ENCODE measurements around the gene PRDM16. TPM values are rescaled to one million over a fixed set of nuclear protein-coding genes. Genes with fewer than 3 reads are reported as not detected.

Gene PRDM16
- total and polyA plus RNA-seq, 2 of the 13 experiments (the other 11 are each of a cell fraction or from before 2014, with no cell fraction given): 0.15 to 0.81 TPM

DNA sequence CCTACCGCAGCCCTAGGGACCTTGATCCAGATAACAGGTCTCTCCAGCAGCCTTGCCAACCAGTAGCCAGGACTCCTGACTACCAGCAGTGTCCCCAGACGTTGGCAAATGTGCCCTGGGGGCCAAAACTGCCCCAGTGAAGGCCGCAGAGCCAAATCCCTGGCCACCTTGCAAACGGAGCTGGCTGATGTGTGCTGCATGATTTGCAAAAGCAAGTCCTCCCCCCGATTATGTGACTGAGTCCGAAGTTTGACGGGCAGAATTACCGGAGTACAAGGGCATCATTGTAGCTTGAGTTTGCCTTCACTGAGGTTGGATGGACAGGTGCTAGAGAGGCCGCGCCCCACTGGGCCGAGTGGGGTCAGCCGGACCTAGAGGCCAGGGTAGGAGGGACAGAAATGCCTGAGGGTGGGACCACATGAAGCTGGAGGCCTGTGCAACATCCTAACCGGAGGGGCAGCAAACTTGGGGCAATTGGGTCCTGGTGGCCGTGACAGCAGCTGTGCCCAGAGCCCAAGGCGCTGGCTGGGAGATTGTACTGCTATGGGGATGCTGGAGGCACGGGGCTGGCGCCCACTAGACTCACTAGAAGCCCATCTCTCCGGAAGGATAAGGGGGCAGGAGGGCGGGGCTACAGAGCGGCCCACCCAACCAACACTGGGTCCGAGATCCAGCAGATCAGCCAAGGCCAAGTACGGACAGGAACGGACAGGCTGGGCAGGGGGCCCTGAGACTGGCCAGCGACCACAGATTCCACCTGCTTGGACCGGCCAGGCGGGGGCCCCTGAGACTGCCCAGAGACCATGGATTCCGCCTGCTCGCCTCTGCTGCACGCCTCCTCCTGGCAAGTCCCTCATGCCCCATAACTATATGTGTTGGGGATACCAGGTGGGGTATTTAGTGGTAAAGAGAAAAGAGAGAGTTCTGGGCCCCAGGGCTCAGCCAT lies 388.2 kb downstream of the PRDM16 start (continued):
- TF ChIP-seq SSRP1 (CRISPR knock-in tag; IDR thresholded peaks at IDR 0.05) (no peak), ZNF460 (CRISPR knock-in tag; IDR thresholded peaks at IDR 0.05; ENCODE audit: borderline replicate concordance) (no peak; the same call in 1 of the 2 replicates), ZFP90 (CRISPR knock-in tag; IDR thresholded peaks at IDR 0.05; ENCODE audit: borderline replicate concordance) (no peak), SOX13 (IDR thresholded peaks at IDR 0.05) (0 out of 2 replicates have a peak, but pooled peaks have one; percentile 12), SOX13 (CRISPR knock-in tag; conservative IDR thresholded peaks at IDR 0.05 in 1 of 2, IDR thresholded peaks at IDR 0.05 in 1 of 2) (peak in 1 of 2 experiments; percentile 53; a peak in 2 of 4 replicates), ZNF790 (CRISPR knock-in tag; IDR thresholded peaks at IDR 0.05; ENCODE audit: borderline replicate concordance) (no peak), ZBTB1 (CRISPR knock-in tag; IDR thresholded peaks at IDR 0.05; ENCODE audit: borderline replicate concordance) (no peak), ZNF547 (CRISPR knock-in tag; IDR thresholded peaks at IDR 0.05) (no peak; the same call in 1 of the 2 replicates), ZNF777 (CRISPR knock-in tag; IDR thresholded peaks at IDR 0.05) (no peak), DR1 (CRISPR knock-in tag; IDR thresholded peaks at IDR 0.05) (no peak), ZNF234 (CRISPR knock-in tag; conservative IDR thresholded peaks at IDR 0.05) (no peak), ZNF883 (CRISPR knock-in tag; IDR thresholded peaks at IDR 0.05; ENCODE audit: not compliant biosample characterization) (no peak), HOXA3 (CRISPR knock-in tag; IDR thresholded peaks at IDR 0.05) (peak; percentile 52), DPF2 (CRISPR knock-in tag; IDR thresholded peaks at IDR 0.05; ENCODE audit: borderline replicate concordance, low read depth) (no peak; the same call in 1 of the 2 replicates), ZNF780A (CRISPR knock-in tag; IDR thresholded peaks at IDR 0.05) (no peak), HDAC1 (CRISPR knock-in tag; IDR thresholded peaks at IDR 0.05) (peak; percentile 57), ZKSCAN1 (IDR thresholded peaks at IDR 0.05; ENCODE audit: low read length) (no peak), HDAC2 (CRISPR knock-in tag; IDR thresholded peaks at IDR 0.05) (peak; percentile 78), NR2F6 (IDR thresholded peaks at IDR 0.05) (peak; percentile 73), NR2F6 (CRISPR knock-in tag; IDR thresholded peaks at IDR 0.05) (peak; percentile 77), ASH2L (IDR thresholded peaks at IDR 0.05; ENCODE audit: insufficient read length, low read depth, low read length) (peak; percentile 91), ARNT (IDR thresholded peaks at IDR 0.05) (no peak), ZNF615 (CRISPR knock-in tag; IDR thresholded peaks at IDR 0.05; ENCODE audit: borderline replicate concordance) (no peak)
- TF ChIP-seq, protein P1, sequence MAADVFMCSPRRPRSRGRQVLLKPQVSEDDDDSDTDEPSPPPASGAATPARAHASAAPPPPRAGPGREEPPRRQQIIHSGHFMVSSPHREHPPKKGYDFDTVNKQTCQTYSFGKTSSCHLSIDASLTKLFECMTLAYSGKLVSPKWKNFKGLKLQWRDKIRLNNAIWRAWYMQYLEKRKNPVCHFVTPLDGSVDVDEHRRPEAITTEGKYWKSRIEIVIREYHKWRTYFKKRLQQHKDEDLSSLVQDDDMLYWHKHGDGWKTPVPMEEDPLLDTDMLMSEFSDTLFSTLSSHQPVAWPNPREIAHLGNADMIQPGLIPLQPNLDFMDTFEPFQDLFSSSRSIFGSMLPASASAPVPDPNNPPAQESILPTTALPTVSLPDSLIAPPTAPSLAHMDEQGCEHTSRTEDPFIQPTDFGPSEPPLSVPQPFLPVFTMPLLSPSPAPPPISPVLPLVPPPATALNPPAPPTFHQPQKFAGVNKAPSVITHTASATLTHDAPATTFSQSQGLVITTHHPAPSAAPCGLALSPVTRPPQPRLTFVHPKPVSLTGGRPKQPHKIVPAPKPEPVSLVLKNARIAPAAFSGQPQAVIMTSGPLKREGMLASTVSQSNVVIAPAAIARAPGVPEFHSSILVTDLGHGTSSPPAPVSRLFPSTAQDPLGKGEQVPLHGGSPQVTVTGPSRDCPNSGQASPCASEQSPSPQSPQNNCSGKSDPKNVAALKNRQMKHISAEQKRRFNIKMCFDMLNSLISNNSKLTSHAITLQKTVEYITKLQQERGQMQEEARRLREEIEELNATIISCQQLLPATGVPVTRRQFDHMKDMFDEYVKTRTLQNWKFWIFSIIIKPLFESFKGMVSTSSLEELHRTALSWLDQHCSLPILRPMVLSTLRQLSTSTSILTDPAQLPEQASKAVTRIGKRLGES (CRISPR knock-in tag; IDR thresholded peaks at IDR 0.05; ENCODE audit: borderline replicate concordance): no peak
- TF ChIP-seq, protein P2, sequence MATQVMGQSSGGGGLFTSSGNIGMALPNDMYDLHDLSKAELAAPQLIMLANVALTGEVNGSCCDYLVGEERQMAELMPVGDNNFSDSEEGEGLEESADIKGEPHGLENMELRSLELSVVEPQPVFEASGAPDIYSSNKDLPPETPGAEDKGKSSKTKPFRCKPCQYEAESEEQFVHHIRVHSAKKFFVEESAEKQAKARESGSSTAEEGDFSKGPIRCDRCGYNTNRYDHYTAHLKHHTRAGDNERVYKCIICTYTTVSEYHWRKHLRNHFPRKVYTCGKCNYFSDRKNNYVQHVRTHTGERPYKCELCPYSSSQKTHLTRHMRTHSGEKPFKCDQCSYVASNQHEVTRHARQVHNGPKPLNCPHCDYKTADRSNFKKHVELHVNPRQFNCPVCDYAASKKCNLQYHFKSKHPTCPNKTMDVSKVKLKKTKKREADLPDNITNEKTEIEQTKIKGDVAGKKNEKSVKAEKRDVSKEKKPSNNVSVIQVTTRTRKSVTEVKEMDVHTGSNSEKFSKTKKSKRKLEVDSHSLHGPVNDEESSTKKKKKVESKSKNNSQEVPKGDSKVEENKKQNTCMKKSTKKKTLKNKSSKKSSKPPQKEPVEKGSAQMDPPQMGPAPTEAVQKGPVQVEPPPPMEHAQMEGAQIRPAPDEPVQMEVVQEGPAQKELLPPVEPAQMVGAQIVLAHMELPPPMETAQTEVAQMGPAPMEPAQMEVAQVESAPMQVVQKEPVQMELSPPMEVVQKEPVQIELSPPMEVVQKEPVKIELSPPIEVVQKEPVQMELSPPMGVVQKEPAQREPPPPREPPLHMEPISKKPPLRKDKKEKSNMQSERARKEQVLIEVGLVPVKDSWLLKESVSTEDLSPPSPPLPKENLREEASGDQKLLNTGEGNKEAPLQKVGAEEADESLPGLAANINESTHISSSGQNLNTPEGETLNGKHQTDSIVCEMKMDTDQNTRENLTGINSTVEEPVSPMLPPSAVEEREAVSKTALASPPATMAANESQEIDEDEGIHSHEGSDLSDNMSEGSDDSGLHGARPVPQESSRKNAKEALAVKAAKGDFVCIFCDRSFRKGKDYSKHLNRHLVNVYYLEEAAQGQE (IDR thresholded peaks at IDR 0.05; ENCODE audit: borderline replicate concordance in 1 of 2, low read depth in 1 of 2, low read length in 2 of 2): no peak
